GM21381 (cell line): Measurements from ENCODE around the gene KLHL30.
"Not testable (repeated sequence)": the region's sequence is repeated elsewhere in the genome, so short reads cannot be mapped to it uniquely, and the experiment has no call there.

ENCODE experiments used
- ATAC-seq: cut with Tn5 transposase; IDR thresholded peaks from one replicate; pipeline ENCODE4 v1.9.1; 2021; ENCODE audit warnings: mild to moderate bottlenecking, moderate library complexity; ENCODE audit not compliant: unreplicated experiment

The KLHL30 gene

DNA sequence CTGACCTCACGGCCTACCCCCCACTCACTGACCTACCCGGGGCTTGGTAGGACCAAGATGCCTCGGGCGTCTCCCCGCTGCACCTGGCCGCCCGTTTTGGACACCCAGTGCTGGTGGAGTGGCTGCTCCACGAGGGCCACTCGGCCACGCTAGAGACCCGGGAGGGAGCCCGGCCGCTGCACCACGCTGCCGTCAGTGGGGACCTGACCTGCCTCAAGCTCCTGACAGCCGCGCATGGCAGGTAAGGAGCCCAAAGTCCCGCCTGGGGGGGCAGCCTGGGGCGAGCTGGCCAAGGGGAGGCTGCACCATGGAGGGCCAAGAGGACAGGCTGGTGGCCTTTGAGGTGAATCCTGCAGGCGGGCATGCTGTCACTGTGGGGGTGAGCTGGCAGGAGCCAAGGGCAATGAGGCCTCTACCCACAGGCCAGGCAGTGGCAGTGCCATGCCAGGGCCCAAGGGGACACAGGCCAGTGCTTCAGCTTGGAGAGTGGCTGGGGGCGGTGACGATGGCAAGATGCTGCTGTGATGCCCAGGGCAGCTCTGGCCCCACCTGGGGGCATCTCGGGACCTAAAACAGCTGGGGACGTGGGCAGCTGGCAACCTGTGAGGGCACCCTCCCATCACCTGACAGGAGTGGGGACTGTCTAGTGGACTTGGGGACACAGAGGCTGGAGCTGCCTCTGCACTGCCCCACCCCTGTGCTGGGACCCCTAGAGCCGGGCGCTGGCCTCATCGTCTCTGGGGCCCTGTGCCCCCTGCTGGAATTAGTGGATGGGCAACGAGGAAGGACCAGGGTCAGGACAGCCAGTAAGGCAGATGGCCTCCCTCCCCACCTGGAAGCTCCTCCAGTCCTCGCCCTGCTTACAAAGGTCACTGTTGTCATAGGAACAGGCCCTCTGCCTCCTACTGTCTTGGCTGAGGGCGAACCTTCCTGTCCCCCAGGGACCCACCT is 36.3 kb upstream of the KLHL30 start:
- no peak for ATAC-seq

DNA sequence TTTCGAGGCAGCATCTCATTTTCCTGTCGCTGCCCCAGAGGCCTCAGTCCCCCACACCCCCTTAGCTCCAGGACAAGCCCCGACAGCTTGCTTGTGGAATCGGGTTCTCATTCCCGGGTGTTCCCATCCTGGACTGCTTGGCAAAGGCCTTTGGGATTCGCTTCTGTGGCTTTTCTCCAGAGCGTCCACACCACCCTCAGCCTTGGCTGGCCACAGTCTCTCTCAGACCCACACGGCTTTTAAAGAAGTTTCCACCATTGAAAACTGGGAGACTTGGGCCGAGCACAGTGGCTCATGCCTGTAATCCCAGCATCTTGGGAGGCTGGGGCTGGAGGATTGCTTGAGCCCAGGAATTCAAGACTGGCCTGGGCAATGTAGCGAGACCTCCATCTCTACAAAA is 35.6 kb upstream of the KLHL30 start:
- no peak for ATAC-seq

DNA sequence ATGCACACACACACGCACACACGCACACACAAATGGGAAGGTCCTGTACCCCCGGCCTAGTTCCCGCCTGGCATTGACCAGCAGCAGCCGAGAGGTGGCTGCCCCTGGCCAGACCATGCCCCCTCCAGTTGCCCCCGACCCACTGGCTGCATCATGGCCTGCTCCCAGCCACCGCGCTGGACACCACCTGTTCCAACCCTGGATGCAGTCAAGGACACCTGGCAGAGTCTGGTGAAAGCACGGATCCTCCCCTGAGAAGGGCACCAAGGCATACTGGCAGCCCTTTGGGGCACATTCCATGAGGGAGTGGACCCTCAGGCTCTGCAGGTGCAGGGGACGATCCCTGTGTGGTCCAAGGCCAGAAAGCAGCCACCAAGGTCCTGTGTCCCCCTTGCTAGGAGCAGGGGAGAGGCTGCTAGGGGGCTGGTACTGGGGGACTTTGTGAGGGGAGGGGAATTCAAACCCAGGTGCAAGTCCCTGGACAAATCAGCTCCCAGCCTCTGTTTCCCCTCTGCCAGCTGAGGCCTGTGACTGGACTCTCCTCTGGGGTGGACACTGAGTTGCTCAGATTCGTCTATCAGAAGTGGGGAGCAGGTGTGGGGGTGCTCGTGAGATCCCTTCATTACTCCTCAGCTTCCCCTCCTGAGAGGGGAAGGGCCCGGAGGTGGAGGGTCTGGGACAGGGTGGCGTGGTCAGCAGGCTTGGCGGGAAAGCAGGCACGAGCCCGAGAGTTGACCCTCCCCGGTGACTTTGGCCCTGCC is 34.8 kb upstream of the KLHL30 start:
- ATAC-seq = no peak

DNA sequence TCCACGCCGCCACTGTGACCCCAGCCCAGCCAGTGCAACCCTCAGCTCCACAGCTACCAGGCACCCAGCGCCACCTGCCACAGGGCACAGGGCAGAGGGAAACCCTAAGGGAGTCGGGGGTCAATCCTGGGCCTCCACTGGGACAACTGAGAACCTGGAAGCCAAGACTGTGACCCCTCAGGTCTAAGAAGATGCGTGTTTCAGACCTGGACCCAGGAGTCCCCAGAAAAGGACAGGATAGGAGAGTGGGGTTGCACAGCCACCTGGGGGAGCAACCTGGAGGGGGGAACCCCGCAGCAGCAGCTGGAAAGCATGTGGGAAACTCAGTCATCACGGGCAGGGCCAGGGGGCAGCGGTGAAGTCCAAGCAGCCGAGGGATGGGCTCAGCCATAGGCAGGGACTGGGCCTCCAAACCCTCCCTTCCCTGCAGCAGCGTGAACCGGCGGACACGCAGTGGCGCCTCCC is 34.2 kb upstream of the KLHL30 start:
- ATAC-seq = no peak

DNA sequence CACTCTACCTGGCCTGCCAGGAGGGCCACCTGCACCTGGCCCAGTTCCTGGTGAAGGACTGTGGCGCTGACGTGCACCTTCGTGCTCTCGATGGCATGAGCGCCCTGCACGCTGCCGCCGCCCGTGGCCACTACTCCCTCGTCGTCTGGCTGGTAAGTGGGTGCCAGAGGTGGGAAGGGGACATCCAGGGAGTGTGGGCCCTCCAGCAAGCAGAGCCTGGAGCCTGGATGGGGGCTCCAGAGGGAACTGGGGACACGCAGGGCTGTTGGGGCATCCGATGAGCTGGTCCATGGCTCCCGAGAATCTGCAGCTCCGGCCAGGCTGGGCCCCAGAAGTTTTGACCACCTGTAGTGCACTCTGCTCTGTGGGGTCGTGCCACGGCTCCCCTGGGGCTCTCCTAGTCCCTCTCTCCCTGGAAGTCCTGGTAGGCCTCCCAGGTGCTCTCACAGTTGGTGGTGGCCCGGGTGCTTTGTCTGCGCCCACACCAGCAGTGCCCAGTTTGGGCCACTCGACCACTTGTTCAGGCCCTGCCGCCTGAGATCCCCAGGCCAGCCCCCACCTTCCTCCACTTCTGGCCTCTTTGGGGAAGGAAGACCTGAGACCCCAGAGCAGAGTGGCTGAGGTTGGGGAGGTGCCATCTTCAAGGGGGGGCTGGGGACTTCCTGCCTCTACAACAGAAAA is 33.6 kb upstream of the KLHL30 start:
- ATAC-seq = no peak

DNA sequence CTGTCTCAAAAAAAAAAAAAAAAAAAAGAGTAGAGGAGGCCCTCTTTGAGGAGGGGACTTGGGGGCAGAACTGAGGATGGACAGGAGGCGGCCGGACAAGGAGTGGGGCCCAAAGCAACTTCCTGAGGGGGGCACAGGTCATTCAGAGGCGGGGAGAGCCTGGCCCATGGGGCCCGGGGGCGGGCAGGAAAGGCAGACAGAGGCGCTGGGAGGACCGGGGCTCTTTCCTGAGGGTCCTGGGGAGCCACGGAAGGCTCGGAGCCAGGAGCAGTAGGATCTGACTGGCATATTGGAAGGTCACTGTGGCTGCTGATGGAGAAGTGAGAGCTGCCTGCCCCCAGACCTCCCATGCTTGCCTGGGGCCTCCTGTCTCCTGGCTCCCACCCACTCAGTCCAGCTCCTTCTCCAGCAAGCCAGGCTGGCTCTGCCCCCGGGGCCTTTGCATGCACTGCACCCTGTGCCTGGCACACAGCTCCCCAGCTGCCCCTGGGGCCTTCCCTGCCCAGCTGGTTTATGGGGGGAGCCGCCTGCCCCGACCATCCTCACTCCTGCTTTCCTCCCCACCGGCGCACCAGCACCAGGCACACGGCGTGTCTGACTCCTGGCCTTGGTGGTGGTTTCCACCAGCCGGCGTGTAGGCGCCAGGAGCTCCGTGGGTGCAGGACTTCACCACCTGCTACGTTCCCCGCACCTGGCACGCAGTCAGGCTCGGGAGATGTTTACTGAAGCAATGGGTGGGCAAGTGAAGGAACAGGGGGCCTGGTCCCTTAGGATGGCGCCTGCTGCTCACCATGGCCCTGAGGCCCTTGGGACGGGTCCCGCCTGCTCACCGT is 32.7 kb upstream of the KLHL30 start:
- no peak for ATAC-seq

DNA sequence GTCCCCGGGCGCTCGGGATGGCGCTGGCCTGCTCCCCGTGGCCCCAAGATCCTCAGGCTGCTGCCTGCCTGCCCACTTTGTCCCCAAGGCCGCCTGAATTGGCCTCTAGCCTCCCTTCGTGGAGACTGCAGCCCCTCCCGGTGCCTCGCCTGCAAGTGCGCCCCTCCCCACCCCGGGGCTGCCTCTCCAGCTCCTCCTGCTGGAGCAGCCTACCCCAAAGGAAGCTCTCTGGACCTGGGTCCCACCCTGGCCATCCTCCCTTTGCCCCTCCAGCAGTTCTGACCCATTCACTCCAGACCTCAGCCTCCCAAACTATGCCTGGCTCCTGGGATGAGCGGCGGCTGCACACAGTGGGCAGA is 32.1 kb upstream of the KLHL30 start:
- no peak for ATAC-seq

DNA sequence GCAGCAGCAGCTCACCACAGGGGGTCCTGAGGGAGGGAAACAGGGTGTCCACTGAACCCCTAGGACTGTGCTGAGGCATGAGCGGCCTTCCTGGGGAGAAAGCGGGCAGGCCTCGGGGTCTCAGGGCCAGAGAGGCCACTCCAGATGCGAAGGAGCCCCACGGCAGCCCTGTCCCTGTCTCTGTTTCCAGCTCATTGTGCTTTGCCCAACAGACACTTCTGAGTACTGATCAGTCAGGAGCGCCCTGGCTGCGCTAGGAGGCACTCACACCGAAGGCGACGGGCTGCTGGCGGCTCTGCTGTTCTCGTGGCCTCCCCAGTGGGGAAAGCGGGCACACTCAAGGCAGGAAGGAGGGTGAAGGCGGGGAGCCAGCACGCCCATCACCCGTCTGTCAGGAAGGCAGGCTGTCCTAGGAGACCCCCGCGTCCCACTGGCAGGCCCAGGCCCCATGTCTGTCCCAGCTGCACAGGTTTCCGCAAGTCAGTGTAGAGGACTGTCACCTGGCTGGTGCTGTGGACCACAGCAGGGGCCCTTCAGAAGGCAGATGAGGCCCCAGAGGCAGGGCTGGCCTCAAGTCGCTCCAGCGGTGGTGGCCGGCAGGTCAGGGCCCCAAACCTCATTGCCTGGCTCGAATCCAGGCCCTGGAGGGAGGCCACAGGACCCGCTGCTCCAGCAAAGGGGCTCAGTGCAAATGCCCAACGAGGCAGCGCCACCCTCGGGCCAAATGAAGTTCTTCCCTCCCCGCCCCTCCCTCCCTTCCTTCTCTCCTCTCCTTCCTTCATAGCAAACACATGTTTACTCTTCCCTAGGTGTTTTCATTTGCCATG is 31.6 kb upstream of the KLHL30 start:
- ATAC-seq = no peak

DNA sequence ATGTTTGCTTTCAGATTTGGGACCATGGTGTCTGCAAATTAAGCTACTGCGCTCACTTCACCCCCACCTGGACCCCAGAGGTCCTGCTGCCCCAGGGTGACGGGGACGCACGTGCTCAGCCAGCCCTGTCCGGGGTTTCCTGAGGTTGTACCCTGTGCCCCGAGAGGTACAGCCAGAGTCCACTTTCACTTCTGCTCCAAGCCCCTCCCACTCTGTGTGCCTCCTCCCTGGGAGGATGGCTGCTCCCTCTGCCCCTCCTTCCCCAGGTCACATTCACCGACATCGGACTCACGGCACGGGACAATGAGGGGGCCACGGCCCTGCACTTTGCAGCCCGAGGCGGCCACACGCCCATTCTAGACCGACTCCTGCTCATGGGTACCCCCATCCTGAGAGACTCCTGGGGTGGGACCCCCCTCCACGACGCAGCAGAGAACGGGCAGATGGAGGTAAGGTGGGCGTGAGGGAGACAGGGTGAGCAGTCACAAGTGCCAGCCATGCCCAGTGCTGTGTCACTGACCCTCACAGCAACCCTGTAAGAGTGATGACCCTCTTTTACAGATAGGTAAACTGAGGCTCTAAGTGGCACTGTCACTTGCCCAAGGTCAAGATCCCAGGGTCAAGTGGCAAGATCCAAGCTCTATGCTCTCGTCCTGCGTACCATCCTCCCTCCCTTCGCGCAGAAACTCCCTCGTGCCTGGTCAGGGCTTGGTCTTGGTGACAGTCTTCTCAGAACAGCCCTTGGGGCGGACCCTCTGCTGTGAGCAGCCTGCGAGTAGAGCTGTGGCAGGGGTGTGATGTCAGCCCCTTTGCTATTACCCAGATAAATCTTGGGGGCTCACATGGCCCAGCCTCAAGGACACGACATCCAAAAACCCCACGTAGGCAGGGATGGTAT is 30.7 kb upstream of the KLHL30 start:
- peak; percentile 79 for ATAC-seq

DNA sequence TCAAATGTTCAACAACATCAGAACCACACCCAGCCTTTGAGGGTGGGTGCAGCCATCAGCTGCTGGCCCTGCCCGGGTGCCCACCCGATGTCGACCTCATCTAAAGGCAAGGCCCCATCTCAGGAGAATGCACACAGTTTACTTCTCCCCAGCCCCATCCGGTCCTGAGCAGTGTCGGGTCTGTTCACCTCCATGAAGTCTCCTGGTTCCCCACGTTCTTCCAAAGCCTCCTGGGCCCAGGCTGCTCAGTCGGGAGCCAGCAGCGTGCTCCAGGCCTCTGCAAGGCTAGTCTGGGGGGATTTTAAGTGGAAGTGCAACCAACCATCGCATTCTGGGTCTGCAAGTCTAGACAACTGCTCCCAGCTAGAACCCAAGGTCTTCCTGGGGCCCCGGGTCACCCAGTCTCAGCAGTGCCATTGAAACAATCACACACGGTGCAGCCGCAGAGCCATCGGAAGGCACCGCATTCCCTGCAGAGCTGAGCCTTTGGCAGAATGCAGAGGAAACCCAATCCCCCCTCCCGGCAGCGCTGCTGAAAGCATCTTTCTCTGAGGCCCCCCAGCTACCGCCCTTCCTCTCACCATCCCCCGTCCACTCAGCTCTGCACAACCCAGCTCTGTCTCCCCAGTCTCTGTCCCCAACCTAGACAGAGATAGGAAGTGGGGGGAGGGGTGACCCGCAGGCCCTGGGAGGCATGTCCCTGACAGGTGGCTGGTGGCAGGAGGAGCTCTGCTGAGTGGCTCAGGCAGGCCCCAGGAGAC is 29.9 kb upstream of the KLHL30 start:
- ATAC-seq = peak; percentile 67

DNA sequence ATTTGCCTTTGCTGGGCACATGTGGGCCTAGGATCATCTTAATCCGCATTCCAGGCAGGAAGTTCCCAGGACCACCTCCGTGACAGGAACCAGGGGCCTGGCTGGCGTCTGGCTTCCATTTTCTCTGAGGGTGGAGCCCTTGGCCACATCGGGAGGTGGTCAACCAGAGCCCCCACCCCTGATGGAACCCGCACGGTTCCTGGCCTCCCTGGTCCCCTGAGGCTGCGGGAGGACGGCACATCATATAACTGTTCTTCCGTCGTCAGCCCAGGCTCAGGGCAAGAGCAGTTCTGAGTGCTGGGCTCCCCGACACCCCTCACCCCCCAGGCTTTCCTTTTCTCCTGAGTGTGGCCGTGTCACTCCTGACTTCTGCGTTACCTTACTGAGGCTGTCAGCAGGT is 24.9 kb upstream of the KLHL30 start:
- ATAC-seq = no peak

DNA sequence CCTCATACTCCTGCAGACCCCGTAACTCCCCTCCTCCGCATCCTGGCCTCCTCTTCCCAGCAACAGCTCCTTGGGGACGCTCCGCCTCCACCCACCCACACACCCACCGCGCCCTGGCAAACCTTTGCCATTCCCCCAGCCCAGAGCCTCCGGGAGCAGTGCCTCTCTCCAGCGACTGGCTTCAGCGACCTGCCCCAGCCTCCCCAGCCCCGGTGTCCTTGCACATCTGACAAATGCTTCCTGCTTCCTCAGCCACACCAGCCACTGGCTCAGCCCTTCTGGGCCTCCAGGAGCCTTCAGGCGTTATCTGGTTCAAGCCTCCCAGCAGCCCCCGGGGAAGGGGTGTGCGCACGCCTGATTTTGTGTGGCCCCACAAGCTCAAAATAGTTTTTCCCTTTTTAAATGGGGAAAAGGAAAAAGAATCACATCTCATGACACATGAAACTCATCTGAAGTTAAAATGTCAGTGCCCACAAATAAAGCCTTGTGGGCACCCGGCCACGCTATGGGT is 24.1 kb upstream of the KLHL30 start:
- ATAC-seq = no peak

DNA sequence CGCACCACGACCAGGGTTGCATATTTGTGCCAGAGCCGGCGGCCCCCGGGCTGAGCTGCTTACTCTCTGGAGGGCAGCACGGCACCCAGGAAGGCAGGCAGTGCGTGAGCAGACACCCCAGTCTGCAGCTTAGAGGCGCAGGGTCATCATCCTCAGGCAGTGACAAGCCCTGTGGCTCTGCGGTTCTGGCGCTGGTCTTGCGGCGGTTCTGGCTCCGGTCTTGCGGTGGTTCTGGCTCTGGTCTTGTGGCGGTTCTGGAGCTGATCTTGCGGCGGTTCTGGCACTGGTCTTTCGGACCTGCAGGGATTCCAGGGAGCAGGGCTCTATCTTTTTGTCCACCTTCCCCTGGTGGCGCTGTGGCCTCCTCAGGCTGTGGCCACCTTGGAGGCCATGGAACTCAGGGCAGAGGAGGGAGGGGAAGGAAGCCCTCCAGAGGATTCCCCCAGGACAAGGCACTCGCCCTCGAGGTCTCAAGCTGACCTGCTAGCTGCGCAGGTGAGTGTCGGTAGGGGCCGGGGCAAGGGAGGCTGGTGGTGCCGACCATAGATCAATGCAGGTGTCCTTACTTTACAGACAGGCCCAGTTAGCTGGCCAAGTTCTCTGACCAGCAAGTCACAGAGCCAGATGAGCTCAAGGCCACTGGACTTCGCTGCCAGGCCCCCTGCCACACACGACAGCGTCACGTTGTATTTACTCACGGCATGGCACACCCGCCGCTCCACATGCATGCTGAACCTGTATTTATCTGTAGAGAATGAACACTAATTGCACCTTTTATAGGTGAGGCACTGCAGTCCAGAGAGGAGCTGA is 23.4 kb upstream of the KLHL30 start:
- no peak for ATAC-seq

DNA sequence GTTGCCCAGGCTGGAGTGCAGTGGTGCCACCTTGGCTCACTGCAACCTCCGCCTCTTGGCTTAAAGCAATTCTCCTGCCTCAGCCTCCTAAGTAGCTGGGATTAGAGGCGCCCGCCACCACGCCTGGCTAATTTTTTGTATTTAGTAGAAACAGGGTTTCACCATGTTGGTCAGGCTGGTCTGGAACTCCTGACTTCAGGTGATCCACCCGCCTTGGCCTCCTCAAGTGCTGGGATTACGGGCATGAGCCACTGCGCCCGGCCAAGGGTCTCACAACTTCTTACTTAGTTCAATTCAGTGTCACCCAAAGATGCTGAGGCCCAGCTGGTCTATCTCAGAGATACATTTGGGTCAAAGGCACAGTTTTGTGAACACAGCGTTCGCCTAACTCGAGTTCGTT is 22.8 kb upstream of the KLHL30 start:
- not testable (repeated sequence) for ATAC-seq

DNA sequence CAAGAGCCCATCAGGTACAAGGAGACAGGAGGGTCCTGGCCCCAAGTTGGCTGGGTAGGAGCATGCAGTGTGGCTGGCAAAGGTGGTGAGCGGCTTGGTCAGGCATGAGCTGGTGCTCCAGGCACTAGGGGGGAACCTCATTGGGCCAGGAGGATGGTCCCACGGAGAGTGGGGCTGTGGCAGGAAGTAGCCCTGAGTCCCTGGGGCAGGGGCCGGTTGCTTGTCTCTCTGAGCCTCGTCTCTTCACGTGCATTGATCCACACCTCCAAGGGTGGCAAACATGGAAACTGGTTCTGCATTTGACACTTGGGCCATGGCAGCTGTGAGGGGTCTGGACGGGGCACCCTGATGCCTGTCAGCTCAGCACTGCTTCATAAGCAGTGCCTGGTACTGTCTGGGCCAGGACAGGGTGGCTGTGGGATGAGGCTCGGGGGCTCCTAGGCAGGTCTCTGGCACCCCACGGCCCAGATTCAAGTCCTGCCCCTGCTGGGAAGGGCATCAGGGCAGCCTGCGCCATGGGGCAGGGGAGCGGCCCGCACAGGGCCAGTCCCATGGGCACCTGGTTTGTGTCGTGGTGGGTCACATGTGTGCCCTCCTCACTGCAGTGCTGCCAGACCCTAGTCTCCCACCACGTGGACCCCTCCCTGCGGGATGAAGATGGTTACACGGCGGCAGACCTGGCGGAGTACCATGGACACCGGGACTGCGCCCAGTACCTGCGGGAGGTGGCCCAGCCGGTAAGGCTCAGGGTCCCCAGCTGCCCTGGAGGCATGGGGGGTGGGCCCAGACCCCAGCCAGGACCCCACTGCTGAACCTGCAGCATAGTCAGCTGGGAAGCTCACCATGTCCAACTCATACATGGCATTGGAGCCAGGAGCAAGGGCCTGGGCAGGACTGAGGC is 21.9 kb upstream of the KLHL30 start:
- no peak for ATAC-seq
